Neural progenitor cell (in vitro differentiated cells): ENCODE results near the gene CAV2. TPM values are rescaled to one million over a fixed set of nuclear protein-coding genes. Genes with fewer than 3 reads are reported as not detected.

Experiments
- DNase-seq: peaks from one replicate; pipeline ENCODE4 v3.0.0-alpha.2; 2016; ENCODE audit warnings: low spot score
- H2AFZ ChIP-seq: fragments of 200-600 bp; sonication (generic); replicated peaks from 2 replicates; pipeline ENCODE4 v1.6.1; 2016; ENCODE audit warnings: antibody characterized with exemption
- H3F3A ChIP-seq: fragments of 200-600 bp; sonication (generic); 2 replicates; pipeline ENCODE4 v1.6.1; 2016; ENCODE audit warnings: antibody characterized with exemption, low read depth
- H3K27ac ChIP-seq: fragments of 200-600 bp; sonication (generic); 2 replicates; pipeline ENCODE4 v1.5.1; 2016; ENCODE audit warnings: mild to moderate bottlenecking
- H3K27me3 ChIP-seq: fragments of 200-600 bp; sonication (generic); 2 replicates; pipeline ENCODE4 v1.6.1; 2016; ENCODE audit warnings: mild to moderate bottlenecking, moderate library complexity
- H3K36me3 ChIP-seq: fragments of 200-600 bp; sonication (generic); 2 replicates; pipeline ENCODE4 v1.5.1; 2016
- H3K4me1 ChIP-seq: fragments of 200-600 bp; sonication (generic); 2 replicates; pipeline ENCODE4 v1.6.1; 2016; ENCODE audit warnings: mixed run types
- H3K4me2 ChIP-seq: fragments of 200-600 bp; sonication (generic); 2 replicates; pipeline ENCODE4 v1.6.1; 2016
- H3K4me3 ChIP-seq: fragments of 200-600 bp; sonication (generic); 2 replicates; pipeline ENCODE4 v1.5.1; 2016
- H3K79me2 ChIP-seq: fragments of 200-600 bp; sonication (generic); 2 replicates; pipeline ENCODE4 v1.6.1; 2016; ENCODE audit warnings: low read depth
- H3K9ac ChIP-seq: fragments of 200-600 bp; sonication (generic); 2 replicates; pipeline ENCODE4 v1.6.1; 2016
- H3K9me3 ChIP-seq: fragments of 200-600 bp; sonication (generic); 2 replicates; pipeline ENCODE4 v1.5.1; 2016; ENCODE audit warnings: low read depth
- H4K20me1 ChIP-seq: fragments of 200-600 bp; sonication (generic); 2 replicates; pipeline ENCODE4 v1.6.1; 2016; ENCODE audit warnings: low read depth
- H3K27ac Mint-ChIP-seq: 3 replicates; pipeline ENCODE4 v1.8.0; 2021; ENCODE audit warnings: mixed read lengths
- H3K27me3 Mint-ChIP-seq: 2 replicates; pipeline ENCODE4 v1.8.0; 2022; ENCODE audit warnings: low read depth, mild to moderate bottlenecking, inconsistent platforms, moderate library complexity, mixed read lengths; ENCODE audit not compliant: insufficient read depth
- H3K36me3 Mint-ChIP-seq: 3 replicates; pipeline ENCODE4 v1.8.0; 2021; ENCODE audit warnings: mixed read lengths
- H3K4me1 Mint-ChIP-seq: 3 replicates; pipeline ENCODE4 v1.8.0; 2021; ENCODE audit warnings: mixed read lengths
- H3K4me3 Mint-ChIP-seq: 3 replicates; pipeline ENCODE4 v1.8.0; 2021; ENCODE audit warnings: mild to moderate bottlenecking, moderate library complexity, mixed read lengths
- H3K9me3 Mint-ChIP-seq: 3 replicates; pipeline ENCODE4 v1.8.0; 2020; ENCODE audit warnings: mixed read lengths
- EZH2 ChIP-seq: fragments of 200-600 bp; sonication (generic); IDR thresholded peaks from 2 replicates; pipeline ENCODE4 v1.6.1; 2017; ENCODE audit warnings: antibody characterized with exemption, mild to moderate bottlenecking, moderate library complexity
- EZH2phosphoT487 ChIP-seq: fragments of 200-600 bp; sonication (generic); IDR thresholded peaks from 2 replicates; pipeline ENCODE4 v1.6.1; 2017; ENCODE audit warnings: antibody characterized with exemption
- total RNA-seq: library from RNA; depleted of rRNA; stranded (reverse); fragments of >200 nt; gene quantifications from 2 replicates; pipeline ENCODE4 v1.2.3, GENCODE V29; 2015; ENCODE audit warnings: low replicate concordance
- TF ChIP-seq, protein P1 (sequence below): fragments of 200-600 bp; sonication (generic); IDR thresholded peaks from 2 replicates; pipeline ENCODE4 v1.5.1; 2017; ENCODE audit warnings: antibody characterized with exemption, mild to moderate bottlenecking

Gene CAV2
- total RNA-seq, 1 donor from 2014 or later, result 0.37 TPM

DNA sequence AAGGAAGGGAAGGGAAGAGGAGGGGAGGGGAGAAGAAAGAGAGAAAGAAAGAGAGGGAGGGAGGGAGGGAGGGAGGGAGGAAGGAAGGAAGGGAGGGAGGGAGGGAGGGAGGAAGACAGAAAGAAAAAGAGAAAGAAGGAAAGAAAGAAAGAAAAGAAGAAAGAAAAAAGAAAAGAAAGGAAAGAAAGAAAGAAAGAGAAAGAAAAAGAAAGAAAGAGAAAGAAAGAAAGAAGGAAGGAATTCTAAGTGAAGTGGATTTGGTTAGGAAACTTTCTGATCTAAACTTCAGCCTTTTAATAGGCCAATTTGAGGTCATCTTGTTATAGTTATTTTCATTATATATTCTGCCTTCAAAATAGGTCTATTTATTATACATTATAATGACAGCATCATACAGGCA is 4.3 kb downstream of the CAV2 start:
- peaks cover 11% of the 10 kb centered on the region for H3F3A ChIP-seq
- peaks cover 8% of the 10 kb centered on the region for H3K4me1 Mint-ChIP-seq

DNA sequence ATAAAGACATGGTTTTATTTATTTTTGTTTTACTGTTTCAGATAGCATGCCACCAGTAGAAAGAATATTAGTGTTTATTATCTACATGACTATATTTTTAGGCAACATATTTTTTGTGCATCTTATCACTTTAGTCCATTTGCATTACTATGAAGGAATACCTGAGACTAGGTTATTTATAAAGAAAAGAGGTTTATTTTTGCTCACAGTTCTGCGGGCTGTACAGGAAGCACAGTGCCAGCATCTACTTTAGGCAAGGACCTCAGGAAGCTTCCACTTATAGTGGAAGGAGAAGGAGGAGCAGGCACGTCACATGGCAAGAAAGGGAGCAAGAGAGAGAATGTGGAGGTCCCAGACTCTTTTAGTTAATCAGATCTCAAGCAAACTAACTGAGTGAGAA is 5.7 kb downstream of the CAV2 start:
- H3K9me3 Mint-ChIP-seq, result peaks cover 2% of the 10 kb centered on the region
- no peak overlapping the region for H3K4me3 Mint-ChIP-seq
- Histone ChIP-seq H3K4me1 (peaks cover 15% of the 10 kb centered on the region), H2AFZ (no peak overlapping the region), H3K9me3 (no peaks in the 10 kb centered on the region), H3F3A (peaks cover 11% of the 10 kb centered on the region), H3K27me3 (peaks cover 25% of the 10 kb centered on the region), H3K4me2 (no peak overlapping the region), H3K4me3 (no peak overlapping the region), H4K20me1 (no peaks in the 10 kb centered on the region), H3K9ac (no peak overlapping the region), H3K36me3 (no peaks in the 10 kb centered on the region), H3K27ac (no peak overlapping the region), H3K79me2 (no peaks in the 10 kb centered on the region)
- H3K27me3 Mint-ChIP-seq, result peaks cover 12% of the 10 kb centered on the region
- no peaks in the 10 kb centered on the region for H3K36me3 Mint-ChIP-seq
- H3K4me1 Mint-ChIP-seq, result peaks cover 5% of the 10 kb centered on the region
- no peak for DNase-seq
- TF ChIP-seq, protein P1, sequence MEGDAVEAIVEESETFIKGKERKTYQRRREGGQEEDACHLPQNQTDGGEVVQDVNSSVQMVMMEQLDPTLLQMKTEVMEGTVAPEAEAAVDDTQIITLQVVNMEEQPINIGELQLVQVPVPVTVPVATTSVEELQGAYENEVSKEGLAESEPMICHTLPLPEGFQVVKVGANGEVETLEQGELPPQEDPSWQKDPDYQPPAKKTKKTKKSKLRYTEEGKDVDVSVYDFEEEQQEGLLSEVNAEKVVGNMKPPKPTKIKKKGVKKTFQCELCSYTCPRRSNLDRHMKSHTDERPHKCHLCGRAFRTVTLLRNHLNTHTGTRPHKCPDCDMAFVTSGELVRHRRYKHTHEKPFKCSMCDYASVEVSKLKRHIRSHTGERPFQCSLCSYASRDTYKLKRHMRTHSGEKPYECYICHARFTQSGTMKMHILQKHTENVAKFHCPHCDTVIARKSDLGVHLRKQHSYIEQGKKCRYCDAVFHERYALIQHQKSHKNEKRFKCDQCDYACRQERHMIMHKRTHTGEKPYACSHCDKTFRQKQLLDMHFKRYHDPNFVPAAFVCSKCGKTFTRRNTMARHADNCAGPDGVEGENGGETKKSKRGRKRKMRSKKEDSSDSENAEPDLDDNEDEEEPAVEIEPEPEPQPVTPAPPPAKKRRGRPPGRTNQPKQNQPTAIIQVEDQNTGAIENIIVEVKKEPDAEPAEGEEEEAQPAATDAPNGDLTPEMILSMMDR, result no peak
- TF ChIP-seq EZH2 (no peak), EZH2phosphoT487 (no peak)
- no peak overlapping the region for H3K27ac Mint-ChIP-seq

More for the DNA sequence above, 4.3 kb downstream of the CAV2 start:
- Histone ChIP-seq H4K20me1 (no peaks in the 10 kb centered on the region), H3K36me3 (no peaks in the 10 kb centered on the region), H3K9ac (no peak overlapping the region), H3K27ac (no peak overlapping the region), H3K4me1 (peaks cover 16% of the 10 kb centered on the region), H3K4me2 (no peak overlapping the region), H3K4me3 (no peak overlapping the region), H2AFZ (no peak overlapping the region), H3K79me2 (no peaks in the 10 kb centered on the region), H3K27me3 (peaks cover 40% of the 10 kb centered on the region), H3K9me3 (no peaks in the 10 kb centered on the region)
- DNase-seq, result no peak
- TF ChIP-seq, protein P1, result no peak
- no peak for TF ChIP-seq EZH2phosphoT487
- TF ChIP-seq EZH2, result no peak
- Mint-ChIP-seq H3K36me3 (no peaks in the 10 kb centered on the region), H3K27ac (no peak overlapping the region), H3K4me3 (no peak overlapping the region), H3K27me3 (peaks cover 20% of the 10 kb centered on the region), H3K9me3 (peaks cover 2% of the 10 kb centered on the region)

DNA sequence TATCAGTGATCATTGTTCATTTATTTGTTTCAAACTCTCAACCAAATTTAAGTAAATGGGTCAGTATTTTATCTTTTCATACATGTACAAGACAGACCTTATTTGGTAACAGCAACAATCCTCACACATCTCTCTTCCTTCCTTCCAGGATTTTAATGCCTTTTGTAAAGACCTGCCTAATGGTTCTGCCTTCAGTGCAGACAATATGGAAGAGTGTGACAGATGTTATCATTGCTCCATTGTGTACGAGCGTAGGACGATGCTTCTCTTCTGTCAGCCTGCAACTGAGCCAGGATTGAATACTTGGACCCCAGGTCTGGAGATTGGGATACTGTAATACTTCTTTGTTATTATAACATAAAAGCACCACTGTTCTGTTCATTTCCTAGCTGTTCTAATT is 6.3 kb downstream of the CAV2 start:
- Histone ChIP-seq H3K27me3 (peaks cover 20% of the 10 kb centered on the region), H3K36me3 (no peaks in the 10 kb centered on the region), H3K27ac (no peak overlapping the region), H3F3A (peaks cover 7% of the 10 kb centered on the region), H2AFZ (no peak overlapping the region), H3K79me2 (no peaks in the 10 kb centered on the region), H3K4me2 (no peak overlapping the region), H4K20me1 (no peaks in the 10 kb centered on the region), H3K4me3 (no peak overlapping the region), H3K9me3 (no peaks in the 10 kb centered on the region), H3K4me1 (peaks cover 9% of the 10 kb centered on the region), H3K9ac (no peak overlapping the region)
- TF ChIP-seq, protein P1, result no peak
- TF ChIP-seq EZH2phosphoT487 (no peak), EZH2 (no peak)
- H3K4me1 Mint-ChIP-seq, result peaks cover 1% of the 10 kb centered on the region
- no peak overlapping the region for H3K4me3 Mint-ChIP-seq
- peaks cover 2% of the 10 kb centered on the region for H3K9me3 Mint-ChIP-seq
- no peak for DNase-seq
- H3K27me3 Mint-ChIP-seq, result peaks cover 6% of the 10 kb centered on the region
- H3K27ac Mint-ChIP-seq, result no peak overlapping the region
- no peaks in the 10 kb centered on the region for H3K36me3 Mint-ChIP-seq
